Small intestine (tissue), 7 donors: ENCODE data around the gene FGD4. TPM values are rescaled to one million over a fixed set of nuclear protein-coding genes. Genes with fewer than 3 reads are reported as not detected.

Source experiments
- DNase-seq, 2 donors: peaks; one replicate each; pipeline versions ENCODE4 v3.0.0 to v3.0.0-alpha.2; 2013
- FAIRE-seq: peaks from 2 replicates; lab custom pipeline; 2012; peaks lifted over from hg19 to GRCh38; lab: Jason Lieb, UNC
- H3K27ac ChIP-seq, 3 donors: one replicate each; pipeline ENCODE4 v1.5.1; 2013; ENCODE audit warnings: low read length in 2 of 3, mild to moderate bottlenecking in 2 of 3, control low read depth in 1 of 3, inconsistent platforms in 1 of 3, low read depth in 1 of 3, moderate library complexity in 1 of 3
- H3K27me3 ChIP-seq, 3 donors: one replicate each; pipeline ENCODE4 v1.6.1; 2013; ENCODE audit warnings: low read length in 3 of 3, inconsistent platforms in 1 of 3; ENCODE audit not compliant: control insufficient read depth in 3 of 3, insufficient read depth in 3 of 3
- H3K36me3 ChIP-seq, 3 donors: one replicate each; pipeline ENCODE4 v1.6.1; 2013; ENCODE audit warnings: low read length in 3 of 3, inconsistent platforms in 1 of 3, low read depth in 1 of 3, mild to moderate bottlenecking in 1 of 3, moderate library complexity in 1 of 3; ENCODE audit not compliant: control insufficient read depth in 3 of 3, insufficient read depth in 2 of 3
- H3K4me1 ChIP-seq, 3 donors: one replicate each; pipeline ENCODE4 v1.6.1; 2013; ENCODE audit warnings: low read length in 2 of 3, inconsistent platforms in 1 of 3, low read depth in 1 of 3, mild to moderate bottlenecking in 1 of 3, moderate library complexity in 1 of 3; ENCODE audit not compliant: control insufficient read depth in 3 of 3, insufficient read depth in 2 of 3
- H3K4me3 ChIP-seq, 3 donors: one replicate each; pipeline ENCODE4 v1.5.1; 2013; ENCODE audit warnings: low read length in 3 of 3, control low read depth in 1 of 3, inconsistent platforms in 1 of 3, low read depth in 1 of 3, mild to moderate bottlenecking in 1 of 3, moderate library complexity in 1 of 3
- H3K9me3 ChIP-seq, 2 donors: one replicate each; pipeline ENCODE4 v1.6.1; 2013; ENCODE audit warnings: low read depth in 1 of 2, low read length in 1 of 2; ENCODE audit not compliant: control insufficient read depth in 2 of 2, insufficient read depth in 1 of 2
- WGBS, 3 donors: extraction: QIAGEN DNeasy Blood & Tissue Kit; methylation state at CpG; one replicate each; pipeline ENCODE4 v1.1.7; 2013; 5-methylcytosine and 5-hydroxymethylcytosine counted together
- polyA plus RNA-seq, 4 donors: library from polyadenylated mRNA; stranded (reverse) in 3 of 4; unstranded in 1 of 4; fragments of 200-250 nt in 3 of 4; fragments of 120-200 nt in 1 of 4; gene quantifications; one replicate each; pipeline versions ENCODE4 v1.2.1 to v1.2.3, GENCODE V29; 2013
- donor health status: healthy with polysubstance abuse.
- donor health status: control.
- donor health status: control.
- donor health status: Bipolar disorder and iron deficiency.
- donor health status: healthy.

The FGD4 gene
- polyA plus RNA-seq, 4 donors, result 8.2 to 21.4 (median 14.2) TPM

DNA sequence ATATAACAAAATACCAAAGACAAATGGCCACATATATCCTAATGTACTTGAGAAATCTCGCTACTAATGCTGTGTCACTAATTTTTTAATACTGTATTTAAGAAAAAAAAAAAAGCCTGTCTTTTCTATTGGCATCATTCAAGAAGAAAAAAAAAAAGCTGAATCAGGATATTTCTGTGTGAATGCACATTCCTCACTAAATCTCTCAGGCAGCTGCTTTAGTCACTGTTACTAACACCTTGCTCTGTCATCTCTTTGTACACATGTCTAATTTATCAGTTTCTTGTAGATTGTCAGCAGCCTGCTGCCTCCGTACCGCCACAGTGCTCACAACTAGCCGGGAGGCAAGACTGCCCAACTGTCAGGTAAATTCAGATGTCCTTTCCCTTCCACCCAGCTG lies 32.0 kb upstream of the FGD4 start:
- DNase-seq, result peak in 1 of 2 donors; percentile 22
- Histone ChIP-seq H3K27ac (no peak overlapping the region), H3K36me3 (no peaks in the 10 kb centered on the region), H3K27me3 (no peaks in the 10 kb centered on the region), H3K4me3 (no peak overlapping the region), H3K4me1 (peaks cover 0 to 8% (median 0%) of the 10 kb centered on the region in 3 donors), H3K9me3 (no peaks in the 10 kb centered on the region)
- FAIRE-seq, result no peak
- 86 to 95% (median 94%) methylated on average over 4 of the region's 4 CpGs for WGBS, 3 donors

DNA sequence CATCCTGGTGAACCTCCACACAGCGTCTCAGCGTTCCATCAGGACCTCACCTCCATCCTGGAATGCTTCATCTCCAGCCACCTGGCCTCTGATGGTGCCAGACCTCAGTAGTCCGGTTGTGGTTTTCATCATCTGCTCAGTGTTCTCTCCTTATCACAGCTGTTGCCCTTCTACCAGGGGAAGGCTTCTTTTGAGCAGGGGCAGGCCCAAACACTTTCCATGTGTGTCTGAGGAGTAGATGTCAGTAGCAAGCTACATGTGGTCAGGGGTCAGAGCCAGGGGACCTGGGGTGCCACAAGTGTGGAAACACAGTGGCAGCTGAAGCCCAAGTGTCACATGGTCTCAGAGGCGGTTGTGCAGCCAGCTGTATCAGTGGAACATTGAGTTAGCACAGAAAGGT lies 30.2 kb upstream of the FGD4 start:
- 44 to 73% (median 47%) methylated on average over 4 of the region's 4 CpGs for WGBS, 3 donors
- DNase-seq (no peak), FAIRE-seq (no peak)
- H3K4me3 ChIP-seq, result no peak overlapping the region
- no peaks in the 10 kb centered on the region for H3K27me3 ChIP-seq
- no peaks in the 10 kb centered on the region for H3K36me3 ChIP-seq
- H3K27ac ChIP-seq, result no peak overlapping the region
- no peaks in the 10 kb centered on the region for H3K9me3 ChIP-seq
- peaks cover 0 to 8% (median 0%) of the 10 kb centered on the region in 3 donors for H3K4me1 ChIP-seq

- Histone ChIP-seq H3K9me3 (no peaks in the 10 kb centered on the region), H3K36me3 (no peaks in the 10 kb centered on the region), H3K4me1 (no peaks in the 10 kb centered on the region), H3K27me3 (no peaks in the 10 kb centered on the region), H3K4me3 (no peak overlapping the region), H3K27ac (no peak overlapping the region)
- no peak for DNase-seq
- 82 to 87% (median 85%) methylated on average over 12 of the region's 12 CpGs for WGBS, 3 donors
- no peak for FAIRE-seq
Measured at GRCh38 chr12:32377344-32378055, 21.9 kb upstream of the FGD4 start.

GRCh38 chr12:32379213-32379612 lies 20.1 kb upstream of the FGD4 start:
- Histone ChIP-seq H3K27ac (no peak overlapping the region), H3K36me3 (no peaks in the 10 kb centered on the region), H3K27me3 (no peaks in the 10 kb centered on the region), H3K9me3 (no peaks in the 10 kb centered on the region), H3K4me1 (no peaks in the 10 kb centered on the region), H3K4me3 (no peak overlapping the region)
- 90 to 93% (median 92%) methylated on average over 10 of the region's 10 CpGs for WGBS, 3 donors
- no peak for DNase-seq
- no peak for FAIRE-seq

DNA sequence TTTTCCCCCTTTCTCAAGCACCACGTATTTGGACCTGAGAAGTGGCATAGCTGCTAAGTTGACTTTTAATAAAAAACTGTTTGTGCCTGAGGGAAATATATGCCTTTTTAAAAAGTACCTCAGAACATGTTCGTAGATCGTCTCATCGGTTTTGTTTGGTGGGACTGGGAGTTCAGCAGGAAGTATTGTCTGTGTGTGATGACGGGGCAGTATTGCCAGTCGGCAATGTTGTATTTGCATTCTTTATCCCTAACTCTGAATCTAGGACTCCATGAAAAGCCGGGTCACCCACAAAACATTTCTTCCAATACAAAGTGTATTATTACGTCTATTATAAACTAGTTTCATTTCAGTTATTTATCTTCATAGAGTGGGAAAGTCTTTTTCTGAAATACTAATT lies 19.7 kb upstream of the FGD4 start:
- H3K27ac ChIP-seq, result no peak overlapping the region
- no peak overlapping the region for H3K4me3 ChIP-seq
- no peaks in the 10 kb centered on the region for H3K4me1 ChIP-seq
- H3K36me3 ChIP-seq, result no peaks in the 10 kb centered on the region
- DNase-seq (no peak), FAIRE-seq (no peak)
- 87 to 93% (median 90%) methylated on average over 8 of the region's 8 CpGs for WGBS, 3 donors
- H3K27me3 ChIP-seq, result no peaks in the 10 kb centered on the region
- H3K9me3 ChIP-seq, result no peaks in the 10 kb centered on the region

DNA sequence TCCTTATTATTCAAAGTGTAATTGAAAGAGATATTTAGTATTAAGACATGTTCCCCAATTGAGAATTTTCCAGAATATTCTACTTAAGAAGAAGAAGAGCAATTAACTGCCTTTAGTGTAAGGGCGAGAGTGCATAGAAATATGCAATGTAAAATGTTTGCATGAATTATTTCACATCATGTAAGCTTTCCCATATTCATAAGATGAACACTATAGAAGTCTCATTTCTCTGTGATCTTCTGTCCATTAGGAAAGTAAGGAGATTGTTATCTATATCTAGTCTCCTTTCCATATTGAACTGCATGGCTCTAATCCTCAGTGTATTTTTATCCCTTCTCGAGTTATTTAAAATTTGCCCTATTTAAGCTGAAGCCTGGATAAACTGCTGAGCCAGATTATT lies 17.1 kb upstream of the FGD4 start:
- no peaks in the 10 kb centered on the region for H3K36me3 ChIP-seq
- no peaks in the 10 kb centered on the region for H3K4me1 ChIP-seq
- no peaks in the 10 kb centered on the region for H3K27me3 ChIP-seq
- no peaks in the 10 kb centered on the region for H3K9me3 ChIP-seq
- no peak for FAIRE-seq
- no peak overlapping the region for H3K4me3 ChIP-seq
- no peak overlapping the region for H3K27ac ChIP-seq
- WGBS, 3 donors, result 86 to 89% (median 88%) methylated on average over 2 of the region's 2 CpGs
- DNase-seq, result no peak

DNA sequence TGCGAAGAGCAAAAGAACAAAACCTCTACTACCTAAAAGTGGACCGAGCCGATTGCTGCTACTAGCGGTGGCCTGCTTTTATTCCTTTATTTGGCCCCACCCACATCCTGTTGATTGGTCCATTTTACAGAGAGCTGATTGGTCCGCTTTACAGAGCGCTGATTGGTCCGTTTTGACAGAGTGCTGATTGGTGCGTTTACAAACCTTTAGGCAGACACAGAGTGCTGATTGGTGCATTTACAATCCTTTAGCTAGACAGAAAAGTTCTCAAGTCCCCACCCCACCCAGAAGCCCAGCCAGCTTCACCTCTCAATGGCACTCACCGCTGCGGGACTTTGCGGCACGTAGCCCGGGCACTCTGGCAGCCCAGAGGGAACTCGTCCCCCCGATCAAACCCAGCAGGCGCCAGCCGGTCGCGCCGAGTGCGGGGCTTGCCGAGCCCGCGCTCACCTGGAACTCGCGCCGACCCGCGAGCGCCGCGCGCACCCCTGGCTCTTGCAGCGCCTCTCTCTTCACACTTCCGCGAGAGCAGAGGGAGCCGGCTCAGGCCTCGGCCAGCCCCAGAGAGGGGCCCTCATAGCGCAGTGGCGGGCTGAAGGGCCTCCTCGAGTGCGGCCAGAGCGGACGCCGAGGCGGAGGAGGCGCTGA lies 8.7 kb upstream of the FGD4 start:
- WGBS, 3 donors, result 29 to 37% (median 31%) methylated on average over 39 to 47 of the region's 47 CpGs
- H3K27ac ChIP-seq, result peak overlapping the region in 1 of 3 donors; percentile 62
- no peak for FAIRE-seq

GRCh38 chr12:32395026-32395425 lies 4.3 kb upstream of the FGD4 start:
- Histone ChIP-seq H3K4me1 (peaks cover 0 to 8% (median 3%) of the 10 kb centered on the region in 3 donors), H3K4me3 (no peak overlapping the region), H3K27me3 (peaks cover 0 to 5% (median 0%) of the 10 kb centered on the region in 3 donors), H3K9me3 (peaks cover 0 to 7% of the 10 kb centered on the region in 2 donors), H3K36me3 (no peaks in the 10 kb centered on the region), H3K27ac (no peak overlapping the region)
- FAIRE-seq (no peak), DNase-seq (no peak)

More for the DNA sequence above, 8.7 kb upstream of the FGD4 start:
- DNase-seq, result peak; percentile 54 to 78
- H3K9me3 ChIP-seq, result peaks cover 0 to 9% of the 10 kb centered on the region in 2 donors
- peaks cover 0 to 2% (median 0%) of the 10 kb centered on the region in 3 donors for H3K27me3 ChIP-seq
- peak overlapping the region; percentile 9 to 49 (median 44) for H3K4me3 ChIP-seq
- no peaks in the 10 kb centered on the region for H3K4me1 ChIP-seq
- no peaks in the 10 kb centered on the region for H3K36me3 ChIP-seq
